ENCODE measurements around the gene NAA10.
A peak's percentile ranks its signal among the peaks of the same experiment; 100 is the strongest.

Gene NAA10

GRCh38 chrX:153966841-153967535 lies 32.2 kb upstream of the NAA10 start:
- DNase-seq, result no peak

GRCh38 chrX:153966283-153966688 lies 31.4 kb upstream of the NAA10 start:
- no peak for DNase-seq

GRCh38 chrX:153965406-153965805 lies 30.6 kb upstream of the NAA10 start:
- DNase-seq, result no peak

GRCh38 chrX:153964105-153964504 lies 29.3 kb upstream of the NAA10 start:
- DNase-seq, result no peak

GRCh38 chrX:153963546-153963945 lies 28.7 kb upstream of the NAA10 start:
- DNase-seq, result no peak

GRCh38 chrX:153961292-153961691 lies 26.5 kb upstream of the NAA10 start:
- no peak for DNase-seq

- no peak for DNase-seq
These were observed 25.9 kb upstream of the NAA10 start for GRCh38 chrX:153960786-153961185.

- no peak for DNase-seq
These were observed 25.2 kb upstream of the NAA10 start for GRCh38 chrX:153960077-153960476.

- no peak for DNase-seq
These were observed 24.8 kb upstream of the NAA10 start for GRCh38 chrX:153959649-153960048.

- no peak for DNase-seq
These were observed 23.8 kb upstream of the NAA10 start for GRCh38 chrX:153958605-153959004.

GRCh38 chrX:153957224-153957623 lies 22.4 kb upstream of the NAA10 start:
- DNase-seq, result no peak

GRCh38 chrX:153956044-153956907 lies 21.4 kb upstream of the NAA10 start:
- DNase-seq, result no peak

GRCh38 chrX:153955228-153955732 lies 20.4 kb upstream of the NAA10 start:
- no peak for DNase-seq

GRCh38 chrX:153954558-153955227 lies 19.9 kb upstream of the NAA10 start:
- DNase-seq, result no peak

- no peak for DNase-seq
These were observed 19.2 kb upstream of the NAA10 start for GRCh38 chrX:153953892-153954557.

- peak; percentile 76 for DNase-seq
These were observed 18.5 kb upstream of the NAA10 start for GRCh38 chrX:153953342-153953830.

GRCh38 chrX:153952373-153953026 lies 17.7 kb upstream of the NAA10 start:
- no peak for DNase-seq

- DNase-seq, result no peak
These were observed 17.0 kb upstream of the NAA10 start for GRCh38 chrX:153951683-153952372.

- DNase-seq, result no peak
These were observed 15.3 kb upstream of the NAA10 start for GRCh38 chrX:153950127-153950526.

- no peak for DNase-seq
These were observed 14.3 kb upstream of the NAA10 start for GRCh38 chrX:153948847-153949805.
